HG03280 (cell line): ENCODE data around the gene PPP2R3B.
"Not testable (repeated sequence)": the region's sequence is repeated elsewhere in the genome, so short reads cannot be mapped to it uniquely, and the experiment has no call there.

Experiments
- ATAC-seq: cut with Tn5 transposase; IDR thresholded peaks from one replicate; pipeline ENCODE4 v1.9.1; 2021; ENCODE audit warnings: mild to moderate bottlenecking, moderate library complexity; ENCODE audit not compliant: unreplicated experiment

PPP2R3B gene

DNA sequence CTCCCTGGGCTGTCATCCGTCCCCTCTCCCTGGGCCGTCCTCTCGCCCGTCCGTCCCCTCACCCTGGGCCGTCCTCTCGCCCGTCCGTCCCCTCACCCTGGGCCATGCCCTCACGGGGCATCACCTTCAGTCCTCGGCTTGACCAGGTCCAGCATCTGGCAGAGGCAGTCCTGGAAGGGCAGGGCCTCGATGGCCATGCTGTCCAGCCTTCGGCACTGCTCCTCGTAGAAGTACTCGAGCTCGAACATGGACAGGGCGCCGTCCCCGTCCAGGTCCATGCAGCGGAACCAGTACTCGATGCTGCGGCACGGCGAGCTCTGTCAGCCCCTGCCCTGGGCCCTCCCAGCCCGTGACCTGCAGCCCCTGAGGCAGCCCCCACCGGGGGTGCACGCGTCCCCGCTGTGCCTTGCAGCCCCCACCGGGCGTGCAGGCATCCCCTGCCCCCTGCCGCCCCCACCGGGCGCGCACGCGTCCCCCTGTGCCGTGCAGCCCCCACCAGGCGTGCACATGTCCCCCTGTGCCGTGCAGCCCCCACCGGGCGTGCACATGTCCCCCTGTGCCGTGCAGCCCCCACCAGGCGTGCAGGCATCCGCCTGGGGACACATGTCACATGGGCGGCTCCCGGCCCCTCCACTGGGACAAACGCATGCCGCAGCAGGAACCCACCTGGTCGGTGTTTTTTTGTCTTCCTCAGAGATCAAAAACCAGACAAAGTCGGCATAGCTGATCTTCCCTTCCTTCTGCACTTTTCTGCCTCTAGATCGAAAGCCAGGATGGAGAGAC, 45.9 kb downstream of the PPP2R3B start:
- ATAC-seq = no peak

DNA sequence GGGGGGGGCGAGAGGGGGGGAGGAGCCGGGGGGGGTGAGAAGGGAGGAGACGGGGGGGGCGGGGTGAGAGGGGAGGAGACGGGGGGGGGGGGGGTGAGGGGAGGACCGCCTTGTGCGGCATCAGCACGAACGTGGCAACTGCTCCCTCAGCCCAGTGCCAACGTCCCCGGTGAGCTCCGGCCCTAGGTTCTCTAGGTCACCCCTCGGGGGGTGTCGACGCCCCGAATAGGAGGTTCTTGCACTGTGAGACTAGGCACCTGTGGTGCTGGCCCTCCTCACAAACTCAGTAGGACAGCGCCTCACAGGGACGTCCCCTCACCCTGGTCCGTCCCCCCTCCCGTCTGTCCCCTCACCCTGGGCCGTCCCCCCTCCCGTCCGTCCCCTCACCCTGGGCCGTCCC, 46.6 kb downstream of the PPP2R3B start:
- no peak for ATAC-seq

DNA sequence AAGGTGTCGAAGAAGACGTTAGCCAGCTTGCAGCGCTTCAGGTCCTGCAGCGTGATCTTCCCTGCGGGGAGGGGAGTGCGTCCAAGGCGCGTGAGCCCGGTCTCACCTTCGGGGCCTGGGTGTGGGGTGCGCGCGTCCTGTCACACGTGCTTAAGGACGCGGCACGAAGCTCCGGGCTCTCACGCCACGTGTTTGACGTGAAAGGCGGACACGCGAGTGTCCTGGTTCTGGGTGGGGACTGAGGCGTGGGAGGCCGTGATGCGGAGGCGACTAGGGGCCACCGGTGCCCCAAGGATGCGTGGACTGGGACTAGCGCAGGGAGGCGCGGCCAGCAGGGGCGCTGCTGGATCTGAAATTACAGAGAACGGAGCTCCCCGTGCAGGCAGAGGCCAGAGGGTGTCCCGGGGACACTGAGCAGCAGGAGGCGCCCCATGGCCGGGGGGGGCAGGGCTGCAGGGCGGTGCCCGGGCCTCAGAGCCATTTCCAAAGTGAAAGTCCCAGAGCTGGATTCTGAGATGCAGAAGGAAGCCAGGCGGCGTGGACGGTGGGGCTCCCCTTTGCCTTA, 47.8 kb downstream of the PPP2R3B start:
- ATAC-seq = no peak

DNA sequence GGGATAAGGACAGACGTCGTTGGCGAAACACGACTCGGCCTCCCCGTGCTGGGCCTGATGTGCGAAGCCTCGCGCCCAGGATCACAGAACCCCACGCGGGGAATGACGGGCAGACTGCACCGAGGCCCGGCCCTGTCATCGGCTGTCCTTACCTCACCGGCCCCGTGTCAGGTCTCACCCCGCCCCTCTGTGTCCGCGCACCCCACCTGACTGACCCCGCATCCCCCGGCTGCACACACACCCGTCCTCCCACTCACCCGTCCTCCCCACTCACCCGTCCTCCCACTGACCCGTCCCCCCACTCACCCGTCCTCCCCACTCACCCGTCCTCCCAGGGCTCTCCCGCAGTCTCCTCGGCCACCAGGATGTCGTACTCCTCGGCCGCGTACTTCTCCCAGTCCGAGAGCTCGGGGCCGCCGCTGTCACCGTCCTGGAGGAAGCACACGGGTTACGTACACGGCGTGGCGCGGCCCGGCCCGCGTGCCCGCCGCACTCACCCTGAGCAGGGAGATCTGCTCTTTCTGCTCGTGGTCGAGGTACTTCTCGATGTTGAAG, 48.3 kb downstream of the PPP2R3B start:
- ATAC-seq = no peak

DNA sequence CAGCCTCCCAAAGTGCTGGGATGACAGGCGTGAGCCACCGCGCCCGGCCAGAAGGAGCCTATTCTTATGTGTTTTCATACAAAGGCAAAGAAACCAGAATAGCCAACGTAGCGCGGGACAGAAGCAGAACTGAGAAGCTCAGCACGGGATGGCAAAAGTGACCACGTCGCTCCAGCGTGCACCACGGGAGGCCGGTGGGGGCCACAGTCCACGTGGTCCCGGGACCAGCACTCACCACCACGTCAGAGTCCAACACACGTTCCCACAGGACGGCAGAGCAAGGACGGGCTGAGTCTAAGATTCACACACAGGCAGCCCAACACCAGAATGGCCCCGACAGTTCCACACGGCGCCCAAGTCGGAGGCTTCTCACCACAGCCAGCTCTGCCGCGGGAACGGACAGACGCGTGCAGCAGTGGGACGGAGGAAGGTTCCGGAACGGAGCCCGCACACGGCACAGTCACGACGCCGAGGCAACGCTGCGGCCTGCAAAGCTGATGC, 49.3 kb downstream of the PPP2R3B start:
- ATAC-seq = no peak

DNA sequence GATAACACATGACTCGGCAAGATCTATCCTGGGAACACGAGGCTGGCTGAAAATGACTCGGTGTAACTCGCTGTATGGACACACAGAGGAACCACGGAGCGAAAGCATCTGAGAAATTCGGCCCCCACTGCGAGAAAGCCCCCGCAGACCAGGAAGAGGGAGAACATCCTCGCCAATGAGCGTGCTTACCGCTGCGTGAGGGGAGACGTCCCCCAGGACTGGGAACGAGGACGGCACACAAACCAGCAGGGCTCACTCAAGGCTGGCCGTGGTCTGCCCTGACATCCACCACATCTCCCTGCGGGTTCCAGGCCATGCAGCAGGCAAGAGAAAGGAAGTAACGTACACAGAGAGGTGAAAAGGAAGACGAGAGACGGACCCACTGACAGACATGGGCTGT, 50.5 kb downstream of the PPP2R3B start:
- ATAC-seq = no peak

DNA sequence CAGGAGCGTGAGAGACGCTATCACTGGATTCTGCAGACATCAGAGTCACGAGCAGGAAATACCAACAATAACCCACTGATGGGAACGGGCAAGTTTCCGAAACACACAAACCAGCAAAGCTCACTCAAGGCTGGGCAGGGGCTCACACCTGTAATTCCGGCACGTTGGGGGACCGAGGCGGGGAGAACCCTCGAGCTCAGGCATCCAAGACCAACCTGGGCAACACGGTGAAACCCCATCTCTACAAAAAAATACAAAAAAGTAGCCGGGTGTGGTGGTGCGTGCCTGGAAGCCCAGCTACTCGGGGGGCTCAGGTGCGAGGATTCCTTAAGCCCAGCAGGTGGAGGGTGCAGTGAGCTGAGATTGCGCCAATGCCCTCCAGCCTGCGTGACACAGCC, 51.0 kb downstream of the PPP2R3B start:
- ATAC-seq = no peak

DNA sequence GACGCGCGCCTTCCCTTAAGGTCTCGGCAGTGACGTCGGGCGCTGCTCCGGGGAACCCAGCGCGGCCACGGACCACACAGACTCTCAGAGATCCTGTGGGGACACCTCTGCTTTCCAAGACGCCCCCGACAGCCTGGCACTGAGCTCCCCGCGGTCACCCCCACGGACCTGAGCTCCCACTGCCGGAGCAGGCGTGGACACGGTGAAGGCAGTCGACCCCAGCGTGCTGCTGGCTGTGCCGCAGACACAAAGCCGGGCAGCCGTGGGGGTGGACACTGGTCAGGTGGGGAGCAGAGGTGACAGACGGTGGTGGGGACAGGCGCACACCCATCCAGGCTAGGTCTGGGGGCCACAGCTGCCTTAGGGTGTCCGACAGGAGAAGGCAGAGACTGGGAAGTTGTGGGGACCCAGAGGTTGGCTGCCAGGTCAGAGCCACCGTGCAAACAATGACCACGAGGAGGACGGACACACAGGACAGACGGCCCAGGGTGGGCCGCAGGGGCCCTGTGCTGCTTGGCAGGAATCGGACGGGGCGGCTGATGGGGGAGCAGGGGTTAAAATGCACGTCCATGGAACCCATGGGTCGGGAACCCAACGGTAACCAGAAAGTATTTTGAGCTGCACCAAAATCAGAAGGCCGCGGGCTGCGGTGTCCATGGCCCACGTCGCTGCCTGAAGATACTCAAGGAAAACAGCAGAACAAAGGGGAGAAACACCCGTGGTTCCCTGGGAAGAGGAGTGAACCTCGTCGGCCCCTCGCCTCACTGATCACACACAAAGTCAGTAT, 51.5 kb downstream of the PPP2R3B start:
- ATAC-seq = no peak

DNA sequence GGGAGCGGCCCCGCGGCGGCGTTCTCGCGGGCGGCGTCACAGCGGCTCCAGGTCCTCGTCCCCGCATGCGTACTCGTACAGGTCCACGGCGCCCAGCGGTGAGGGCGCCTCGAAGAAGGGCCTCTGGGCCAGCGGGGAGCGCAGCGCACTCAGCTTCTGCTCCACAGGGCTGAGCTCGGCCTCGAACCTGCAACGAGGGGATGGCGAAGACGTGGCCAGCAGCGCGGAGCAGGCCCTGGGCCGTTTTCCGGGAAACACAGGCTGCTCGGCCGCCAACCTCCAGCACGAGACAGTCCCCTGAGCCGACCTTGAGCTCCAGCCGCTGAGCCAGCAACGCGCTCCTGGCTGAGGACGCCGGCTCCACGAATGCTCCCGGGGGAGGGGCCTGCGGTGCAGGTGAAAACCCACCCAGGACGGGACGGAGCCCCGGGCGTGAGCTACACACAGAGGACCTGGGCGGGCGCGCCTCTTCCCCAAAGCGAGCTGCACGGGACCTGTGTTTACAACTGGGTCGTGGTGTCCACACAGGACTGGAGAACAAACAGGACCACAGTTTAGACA, 52.3 kb downstream of the PPP2R3B start:
- no peak for ATAC-seq

DNA sequence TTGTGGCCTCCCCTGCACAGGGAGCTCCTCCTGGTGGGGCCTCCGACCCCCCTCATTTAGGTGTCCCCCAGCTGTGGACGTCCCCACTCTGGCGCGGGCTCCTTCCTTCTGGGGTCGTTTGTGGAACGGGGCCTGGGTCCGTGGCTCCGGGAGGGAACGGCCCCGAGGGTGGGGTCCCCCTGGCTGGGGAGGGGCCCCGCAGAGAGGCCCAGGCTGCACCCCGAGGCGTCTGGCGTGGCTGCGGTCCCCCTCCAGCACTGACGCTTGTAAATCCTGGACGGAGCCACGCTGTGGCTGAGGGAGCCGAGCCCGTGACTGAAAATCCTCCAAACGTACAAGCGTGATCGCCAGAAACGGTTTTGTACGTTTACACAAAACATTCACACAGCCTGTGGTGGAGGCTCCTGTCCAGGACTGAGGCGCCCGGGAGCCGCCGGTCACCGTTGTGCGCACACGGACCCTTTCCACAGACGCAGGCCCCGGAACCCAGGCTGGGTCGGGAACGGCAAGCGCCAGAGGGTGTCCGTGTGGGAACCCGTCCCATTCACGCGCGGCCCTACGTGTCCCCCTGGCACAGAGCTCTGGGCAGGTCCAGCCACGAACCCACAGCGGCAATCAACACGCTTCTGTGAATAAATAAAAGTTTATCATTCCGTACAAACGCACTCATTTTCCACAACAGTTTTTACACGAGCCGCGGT, 52.9 kb downstream of the PPP2R3B start:
- no peak for ATAC-seq

DNA sequence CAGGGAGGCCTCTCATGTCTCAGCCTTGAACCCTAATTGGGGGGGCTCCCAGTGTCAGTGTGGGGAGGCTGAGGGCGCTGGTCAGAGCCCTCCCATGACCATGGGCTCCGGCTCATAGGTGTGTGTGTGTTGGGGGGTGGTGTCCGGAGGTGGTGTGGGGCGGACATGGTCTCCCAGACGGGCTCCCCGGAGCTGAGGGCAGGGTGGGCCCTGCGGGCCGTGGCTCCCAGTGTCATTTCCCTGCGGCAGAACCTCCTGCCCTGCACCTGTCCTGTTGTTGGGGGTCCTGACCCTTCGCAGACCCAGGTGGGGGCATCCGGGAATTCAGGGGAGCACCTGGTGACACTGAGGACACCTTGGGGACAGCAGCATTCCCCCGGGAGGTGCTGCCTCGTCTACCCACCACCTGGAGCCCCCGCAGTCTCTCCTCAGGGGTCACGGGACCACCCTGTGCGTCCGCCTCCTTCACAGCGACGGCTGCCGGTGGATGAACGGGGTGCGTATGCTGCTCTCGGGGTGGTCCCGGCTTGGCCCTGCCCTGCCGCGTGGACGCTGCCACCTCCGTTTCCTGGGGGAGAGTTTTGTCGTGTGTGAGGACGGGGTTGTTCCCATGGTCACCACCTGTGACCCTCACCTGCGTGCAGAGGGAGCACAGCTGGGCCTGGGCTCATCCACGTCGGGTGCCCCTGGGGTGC, 53.6 kb downstream of the PPP2R3B start:
- ATAC-seq = no peak

DNA sequence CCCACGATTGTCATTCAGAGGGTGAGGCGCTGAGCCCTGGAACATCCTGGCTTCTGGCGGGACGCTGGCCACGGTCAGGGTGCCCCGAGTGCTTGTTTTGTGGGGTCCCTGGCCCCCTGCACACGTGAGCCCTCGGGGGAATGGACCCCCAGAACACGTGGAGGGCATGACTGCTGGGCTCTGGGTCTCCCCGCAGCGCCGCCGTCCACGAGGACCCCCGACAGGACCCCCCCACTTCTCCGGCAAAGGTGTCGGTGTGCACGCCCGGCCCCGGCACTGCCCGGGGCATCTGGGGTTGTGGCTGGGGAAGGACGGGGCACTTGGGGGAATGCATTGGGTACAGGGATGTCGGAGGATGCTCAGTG, 54.2 kb downstream of the PPP2R3B start:
- ATAC-seq = no peak

DNA sequence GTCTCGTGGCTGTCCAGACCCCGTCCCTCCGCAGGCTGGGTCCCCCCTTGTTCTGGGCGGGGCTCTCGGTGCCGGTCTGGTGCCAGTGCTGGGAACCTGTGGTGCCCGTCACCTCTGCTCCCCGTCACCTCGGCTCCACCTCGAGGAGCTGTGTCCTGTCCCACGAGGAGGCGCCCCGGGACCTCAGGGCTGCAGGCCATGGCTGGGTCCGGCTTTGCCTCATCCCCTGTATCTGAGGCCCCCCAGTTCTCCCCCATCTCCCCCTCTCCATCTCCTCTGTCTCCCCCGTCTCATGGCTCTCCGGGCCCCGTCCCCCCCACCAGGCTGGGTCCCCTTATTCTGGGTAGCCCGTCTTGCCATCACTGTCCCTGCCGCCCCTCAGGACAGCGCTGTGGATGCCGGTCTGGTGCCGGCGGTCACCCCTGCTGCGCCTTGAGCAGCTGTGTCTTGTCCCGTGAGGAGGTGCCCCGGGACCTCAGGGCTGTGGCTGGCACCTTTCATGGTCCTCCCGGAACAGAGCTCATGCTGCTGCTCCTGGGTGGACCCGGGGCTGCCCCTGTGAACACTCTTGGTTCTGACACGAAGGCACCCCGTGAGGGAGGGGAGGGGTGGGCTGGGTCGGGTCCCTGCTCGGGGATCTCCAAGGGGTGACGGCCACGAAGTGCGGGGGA, 54.7 kb downstream of the PPP2R3B start:
- ATAC-seq = no peak

DNA sequence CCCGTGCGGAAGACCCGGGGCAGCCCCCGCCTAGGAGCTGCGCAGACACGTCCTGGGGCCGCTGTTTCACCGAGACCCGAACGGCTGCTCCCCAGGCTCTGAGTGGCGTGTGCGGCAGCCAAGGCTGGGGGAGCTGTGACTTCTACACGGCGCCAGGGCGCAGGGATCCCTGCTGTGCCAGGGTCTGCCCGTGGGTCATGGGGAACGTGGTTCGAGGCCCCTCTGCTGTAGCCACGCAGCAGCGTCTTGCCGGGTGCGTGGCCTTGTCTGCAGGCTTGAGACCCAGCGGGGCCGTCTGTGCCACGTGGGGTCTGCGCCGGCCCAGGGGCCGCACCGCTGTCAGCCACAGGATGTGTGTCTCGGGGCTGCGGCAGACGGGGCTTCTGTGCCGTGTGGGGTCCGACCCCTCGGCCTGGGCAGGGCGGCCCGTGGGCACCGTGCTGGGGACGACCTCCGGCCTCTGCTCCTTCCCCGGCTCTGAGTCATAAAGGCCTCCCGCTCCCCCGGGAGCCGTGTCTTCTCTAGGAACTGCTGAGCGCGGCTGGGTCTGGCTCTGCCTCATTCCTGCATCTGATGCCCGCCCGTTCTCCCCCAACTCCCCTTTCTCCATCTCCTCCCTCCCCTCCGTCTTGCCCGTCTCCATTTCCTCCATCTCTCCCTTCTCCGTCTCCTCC, 55.4 kb downstream of the PPP2R3B start:
- no peak for ATAC-seq

DNA sequence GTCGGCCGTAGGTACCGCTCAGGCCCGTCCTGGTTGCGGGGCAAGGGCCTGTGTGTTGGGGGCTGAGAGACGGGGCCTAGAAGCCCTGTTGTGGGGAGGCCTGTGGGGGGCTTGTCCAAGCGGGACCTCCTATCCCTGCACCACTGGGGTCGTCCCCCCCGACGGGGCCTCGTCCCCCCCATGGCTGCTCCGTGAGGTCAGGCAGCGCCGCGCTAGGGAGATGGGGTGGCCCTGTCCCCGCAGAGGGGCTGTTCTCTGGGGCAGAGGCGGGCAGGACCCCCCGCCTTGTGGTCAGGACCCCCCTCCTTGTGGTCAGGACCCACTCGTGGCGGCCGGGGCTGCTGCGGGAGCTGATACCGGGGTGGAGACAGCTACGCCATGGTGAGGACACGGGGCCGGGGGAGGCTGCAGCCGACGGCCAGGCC, 56.0 kb downstream of the PPP2R3B start:
- ATAC-seq = no peak

DNA sequence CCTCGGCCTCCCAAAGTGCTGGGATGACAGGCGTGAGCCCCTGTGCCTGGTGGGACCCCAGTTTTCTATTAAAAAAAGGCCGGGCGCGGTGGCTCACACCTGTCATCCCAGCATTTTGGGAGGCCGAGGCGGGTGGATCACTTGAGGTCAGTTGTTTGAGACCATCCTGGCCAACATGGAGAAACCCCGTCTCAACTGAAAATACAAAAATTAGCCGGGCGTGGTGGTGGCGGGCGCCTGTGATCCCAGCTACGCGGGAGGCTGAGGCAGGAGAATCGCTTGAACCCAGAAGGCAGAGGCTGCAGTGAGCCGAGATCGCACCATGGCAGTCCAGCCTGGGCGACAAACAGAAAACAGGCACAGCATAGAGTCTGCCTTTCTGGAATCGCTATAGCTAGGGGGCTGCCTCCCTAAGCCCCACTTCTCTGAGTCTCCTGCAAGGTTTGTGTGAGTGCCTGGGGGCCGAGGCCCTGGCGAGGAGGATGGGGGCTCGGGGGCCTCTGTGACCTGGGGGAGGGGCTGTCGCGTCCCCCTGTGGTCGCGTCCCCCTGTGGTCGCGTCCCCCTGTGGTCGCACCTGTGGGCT, 56.5 kb downstream of the PPP2R3B start:
- not testable (repeated sequence) for ATAC-seq

DNA sequence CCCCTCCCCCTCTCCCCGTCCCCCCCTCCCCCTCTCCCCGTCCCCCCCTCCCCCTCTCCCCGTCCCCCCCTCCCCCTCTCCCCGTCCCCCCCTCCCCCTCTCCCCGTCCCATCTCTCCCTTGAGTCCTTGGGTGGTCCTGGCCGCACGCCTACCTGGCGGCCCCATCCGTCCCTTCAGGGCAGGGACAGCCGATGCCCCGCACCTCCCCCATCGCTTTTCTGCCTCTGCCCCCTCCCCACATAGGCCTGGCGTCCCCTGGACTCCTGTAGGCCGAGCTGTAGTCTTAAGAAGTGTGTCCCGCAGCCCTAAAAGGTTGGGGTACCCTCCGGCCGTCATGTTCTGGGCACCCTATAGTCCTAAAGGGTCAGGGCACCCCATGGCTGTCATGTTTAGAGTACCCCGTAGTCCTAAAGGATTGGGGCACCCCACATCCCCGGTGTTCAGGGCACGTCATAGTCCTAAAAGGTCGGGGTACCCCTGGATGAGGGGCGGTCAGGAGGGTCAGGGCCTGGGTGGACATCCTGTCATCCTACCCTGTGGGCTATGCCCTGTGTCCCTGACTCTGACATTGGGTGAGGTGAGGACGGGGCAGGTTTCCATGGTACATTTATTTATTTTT, 57.3 kb downstream of the PPP2R3B start:
- no peak for ATAC-seq

DNA sequence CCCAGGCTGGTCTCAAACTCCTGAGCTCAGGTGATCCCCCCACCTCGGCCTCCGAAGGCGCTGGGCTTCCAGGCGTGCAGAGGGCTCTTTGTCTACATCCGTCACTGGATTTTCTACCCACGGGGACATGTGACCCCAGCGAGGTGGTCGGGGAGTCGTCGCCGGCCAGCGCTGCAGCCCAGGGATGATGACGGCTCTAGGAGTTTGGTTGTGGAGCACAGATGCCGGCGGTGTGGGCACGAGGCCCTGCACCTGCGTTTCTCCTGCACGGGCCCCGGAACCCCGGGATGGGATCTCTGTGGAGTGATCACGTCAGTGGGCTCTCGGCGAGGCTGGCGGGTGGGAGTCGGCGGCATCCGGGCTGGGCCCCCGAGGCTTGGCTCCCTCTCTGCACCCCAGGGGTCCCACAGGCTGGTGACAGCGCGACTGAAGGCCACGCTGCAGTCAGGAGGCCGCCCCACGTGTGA, 59.0 kb downstream of the PPP2R3B start:
- ATAC-seq = no peak
